ENCODE data around the gene ODC1.
A peak's percentile ranks its signal among the peaks of the same experiment; 100 is the strongest.
"Not testable (repeated sequence)": the region's sequence is repeated elsewhere in the genome, so short reads cannot be mapped to it uniquely, and the experiment has no call there.

The ODC1 gene

DNA sequence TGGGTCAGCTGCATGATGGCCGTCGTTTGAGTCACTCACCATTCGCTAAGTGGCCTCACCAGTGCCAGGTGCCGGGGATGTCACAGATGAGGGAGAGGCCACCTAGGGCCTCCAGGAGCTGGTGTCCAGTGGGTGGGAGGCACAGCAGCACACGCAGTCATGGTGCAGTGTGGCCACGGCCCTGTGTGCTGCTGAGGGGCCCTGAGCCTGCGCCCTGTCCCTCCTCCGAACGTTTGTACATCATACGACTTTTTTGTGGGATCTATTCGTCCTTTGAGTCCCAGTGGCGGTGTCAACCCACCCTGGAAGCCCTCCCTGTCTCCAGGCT is 30.1 kb upstream of the ODC1 start:
- DNase-seq (ENCODE audit: low read depth) = no peak

DNA sequence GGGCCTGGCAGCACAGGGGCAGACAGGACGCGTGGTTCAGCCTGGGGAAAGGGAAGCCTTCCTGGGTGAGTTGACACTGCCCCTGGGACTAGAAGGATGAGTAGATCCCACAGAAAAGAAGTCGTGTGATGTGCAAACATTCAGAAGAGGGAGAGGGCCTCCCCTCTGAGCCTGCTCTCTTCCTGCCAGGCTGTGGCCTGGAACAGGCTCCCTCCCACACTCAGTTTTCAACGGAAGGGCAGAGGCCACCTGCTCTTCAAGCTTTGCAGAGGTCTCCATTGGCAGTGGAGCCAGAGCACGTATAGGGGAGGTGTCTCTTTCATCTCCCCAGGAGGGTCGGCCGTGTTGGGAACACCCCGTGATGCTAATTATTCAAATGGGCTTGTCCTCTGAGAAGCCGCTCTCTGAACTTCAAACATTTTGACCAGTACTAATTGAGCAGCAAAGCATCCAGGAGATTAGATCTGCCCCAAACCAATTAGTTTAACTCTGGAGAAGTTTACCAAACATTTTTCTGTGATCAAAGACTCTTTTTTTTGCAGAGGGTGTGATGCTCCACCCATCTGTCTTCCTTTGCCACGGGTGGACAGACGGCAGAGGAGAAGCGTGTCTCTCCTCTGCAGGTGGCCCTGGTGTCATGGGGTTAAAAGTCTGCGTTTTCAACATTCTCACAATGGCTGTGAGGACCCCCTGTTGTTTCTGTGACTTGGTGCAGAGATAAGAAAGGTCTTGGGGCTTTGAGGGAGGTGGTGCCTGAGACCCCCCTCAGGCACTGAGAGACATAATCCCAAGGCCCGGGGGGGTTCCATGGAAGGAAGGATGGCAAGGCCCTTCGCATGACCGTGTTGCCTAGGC is 29.5 kb upstream of the ODC1 start:
- no peak for DNase-seq (ENCODE audit: low read depth)

- no peak for DNase-seq (ENCODE audit: low read depth)
These were observed 28.8 kb upstream of the ODC1 start for GRCh38 chr2:10476723-10477442.

GRCh38 chr2:10475811-10476660 is 27.9 kb upstream of the ODC1 start:
- no peak for DNase-seq (ENCODE audit: low read depth)

DNA sequence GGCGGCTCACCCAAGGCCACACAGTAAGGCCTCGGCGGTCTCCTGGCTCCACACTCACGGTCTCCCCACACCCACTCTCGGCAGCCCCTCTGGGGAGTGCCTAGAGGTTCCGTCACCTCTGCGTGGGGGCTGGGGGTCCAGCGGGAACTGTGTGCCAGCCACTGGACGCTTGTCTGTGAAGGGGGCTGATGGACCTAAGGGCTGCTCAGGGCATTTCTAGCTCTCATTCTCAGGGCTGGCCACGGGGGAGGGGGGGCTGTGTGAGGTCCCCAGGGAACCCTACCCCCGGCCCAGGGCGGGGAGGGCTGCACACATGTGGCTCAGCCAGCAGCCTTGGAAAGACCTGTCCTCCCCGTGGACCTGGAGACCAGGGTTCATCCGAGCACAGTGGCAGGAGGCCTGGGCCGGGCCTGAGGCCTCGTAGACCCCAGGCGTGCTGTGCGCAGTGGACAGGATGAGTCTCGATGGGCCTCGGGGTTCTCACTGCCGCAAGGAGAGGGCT is 27.1 kb upstream of the ODC1 start:
- no peak for DNase-seq (ENCODE audit: low read depth)

DNA sequence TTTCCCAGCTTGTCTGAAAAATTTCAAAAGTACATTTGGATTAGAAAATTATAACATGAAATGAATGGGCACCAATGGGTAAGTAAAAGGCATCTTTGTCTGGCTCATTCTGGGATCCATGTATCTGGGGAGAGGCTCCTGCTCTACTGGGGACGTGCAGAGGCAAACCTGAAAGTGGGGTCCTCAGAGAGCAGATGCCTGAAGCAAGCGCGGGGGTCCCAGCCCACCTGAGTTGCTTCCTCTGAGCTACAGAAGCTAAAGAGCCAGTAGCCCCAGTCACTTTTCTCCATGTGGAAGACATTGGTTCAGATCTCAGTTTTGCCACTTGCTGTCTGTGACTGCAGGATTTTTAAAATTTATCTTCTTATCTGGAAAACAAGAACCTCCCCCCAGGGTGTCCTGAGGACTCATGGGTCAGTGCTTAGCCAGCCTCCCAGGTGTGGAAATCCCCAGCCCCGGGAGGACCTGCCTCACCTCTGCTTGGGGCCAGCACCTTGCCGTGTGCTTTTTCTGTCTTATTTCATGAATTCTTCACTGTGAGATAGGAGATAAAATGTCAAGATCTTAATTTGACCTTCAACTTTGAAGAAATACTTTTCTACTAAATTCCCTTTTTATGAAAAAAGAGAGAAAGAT is 25.1 kb upstream of the ODC1 start:
- no peak for DNase-seq (ENCODE audit: low read depth)

DNA sequence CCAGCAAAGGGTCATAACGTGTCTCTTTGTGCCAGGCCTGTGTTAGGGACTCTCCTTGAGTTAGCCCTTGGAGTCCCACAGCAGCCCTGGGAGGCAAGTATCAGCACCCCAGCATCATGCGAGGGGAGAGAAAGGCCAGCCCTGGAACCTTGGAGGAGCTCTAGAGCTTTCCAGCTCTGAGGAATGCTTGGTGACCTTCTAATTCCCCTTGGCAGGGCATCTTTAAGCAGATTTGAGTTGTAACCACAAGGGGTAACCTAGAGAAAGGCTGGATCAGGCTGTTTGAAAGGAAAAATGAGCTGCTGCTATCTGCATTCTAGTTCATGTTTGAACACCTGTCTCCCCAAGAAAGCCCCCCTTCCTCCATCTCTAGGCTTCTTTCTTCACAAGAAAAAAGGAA is 23.8 kb upstream of the ODC1 start:
- DNase-seq (ENCODE audit: low read depth) = peak; percentile 24

DNA sequence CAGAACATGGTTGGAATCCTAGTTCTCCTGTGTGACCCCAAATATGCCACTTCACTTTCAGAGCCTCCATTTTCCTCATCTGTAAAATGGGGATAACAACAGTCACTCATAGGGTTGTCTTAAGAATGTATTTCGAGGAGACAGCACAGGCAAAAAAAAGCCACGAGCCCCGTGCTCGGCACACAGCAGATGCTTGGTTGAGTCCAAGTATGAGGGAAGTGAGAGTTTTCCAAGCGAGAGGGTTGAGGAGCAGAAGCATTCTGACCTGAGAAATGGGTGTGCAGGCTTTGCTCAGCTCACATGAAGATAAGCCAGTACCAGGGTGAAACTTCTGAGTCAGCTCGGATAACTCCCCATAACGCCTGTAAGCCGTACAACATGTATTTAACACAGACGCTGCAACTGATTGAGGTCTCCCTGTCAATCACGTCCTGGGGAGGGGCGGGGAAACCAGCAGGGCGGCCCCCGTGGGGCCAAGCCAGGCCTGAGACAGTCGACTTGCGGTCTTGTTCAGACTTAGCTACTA is 23.0 kb upstream of the ODC1 start:
- no peak for DNase-seq (ENCODE audit: low read depth)

- DNase-seq (ENCODE audit: low read depth) = no peak
These were observed 22.0 kb upstream of the ODC1 start for GRCh38 chr2:10469955-10470608.

DNA sequence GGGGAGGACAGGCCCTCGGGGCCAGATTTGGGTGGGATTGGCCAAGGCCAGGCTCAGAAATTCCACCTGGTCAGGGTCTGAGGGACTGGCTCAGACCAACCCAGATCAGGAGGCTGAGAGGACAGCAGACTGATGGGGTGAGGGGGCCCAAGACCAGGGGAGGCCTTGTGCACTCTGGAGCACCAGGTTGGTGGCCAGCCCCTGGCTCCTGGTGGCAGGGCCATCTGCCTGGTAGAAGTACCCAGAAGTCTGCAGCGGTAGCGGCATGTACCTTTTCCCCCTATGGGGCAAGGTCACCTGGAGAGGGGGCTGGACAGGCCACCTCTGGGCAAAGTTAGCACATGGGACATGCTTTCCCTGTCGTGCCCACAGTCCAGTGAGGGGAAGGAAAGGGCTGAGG is 21.2 kb upstream of the ODC1 start:
- DNase-seq (ENCODE audit: low read depth) = no peak

- DNase-seq (ENCODE audit: low read depth) = no peak
These were observed 19.3 kb upstream of the ODC1 start for GRCh38 chr2:10467401-10467800.

- no peak for DNase-seq (ENCODE audit: low read depth)
These were observed 18.7 kb upstream of the ODC1 start for GRCh38 chr2:10466801-10467200.

GRCh38 chr2:10465910-10466309 is 17.8 kb upstream of the ODC1 start:
- DNase-seq (ENCODE audit: low read depth) = no peak

DNA sequence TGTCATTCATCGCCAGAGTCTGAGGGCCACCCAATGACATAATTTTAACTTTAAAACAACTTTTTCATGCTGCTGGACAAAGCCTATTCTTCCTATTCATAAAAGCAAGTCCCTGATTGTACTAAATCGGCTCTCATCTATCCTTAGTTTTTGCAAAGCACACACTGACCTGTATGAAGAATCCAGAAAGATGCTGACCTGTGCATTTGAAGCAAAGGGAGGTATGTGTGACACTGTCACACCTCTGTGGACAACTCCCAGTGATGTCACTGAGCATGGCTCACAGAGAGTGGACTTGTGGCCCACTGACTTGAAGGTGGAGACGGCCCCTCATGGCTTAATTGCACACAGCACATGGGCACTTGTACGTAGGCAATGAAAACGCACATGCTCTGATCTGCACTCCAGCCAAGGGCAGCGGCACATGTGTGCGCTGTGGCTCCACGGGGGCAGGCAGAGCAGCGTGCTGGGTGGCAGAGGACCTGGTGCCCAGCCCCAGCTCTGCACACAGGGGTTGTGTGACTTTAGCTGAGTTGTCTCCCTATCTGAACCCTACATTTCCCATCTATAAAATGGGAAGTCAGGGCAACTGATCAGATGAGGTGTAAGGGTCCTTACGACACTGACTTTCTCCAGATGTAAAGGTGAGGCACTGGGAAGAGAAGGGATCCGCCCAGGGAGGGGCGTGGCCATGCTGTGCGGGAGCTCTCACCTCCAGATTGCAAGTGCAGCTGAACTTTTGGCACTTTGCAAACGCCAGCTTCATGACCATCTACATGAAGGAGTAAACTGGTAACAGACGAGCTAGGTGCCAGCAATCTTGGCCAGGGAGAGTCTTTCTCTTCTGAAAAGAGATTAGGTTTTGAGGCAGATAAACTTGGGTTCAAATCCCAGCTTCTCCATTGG is 14.3 kb upstream of the ODC1 start:
- DNase-seq (ENCODE audit: low read depth) = no peak

GRCh38 chr2:10460366-10460796 is 12.3 kb upstream of the ODC1 start:
- no peak for DNase-seq (ENCODE audit: low read depth)

- peak; percentile 30 for DNase-seq (ENCODE audit: low read depth)
These were observed 9.9 kb upstream of the ODC1 start for GRCh38 chr2:10457846-10458598.

DNA sequence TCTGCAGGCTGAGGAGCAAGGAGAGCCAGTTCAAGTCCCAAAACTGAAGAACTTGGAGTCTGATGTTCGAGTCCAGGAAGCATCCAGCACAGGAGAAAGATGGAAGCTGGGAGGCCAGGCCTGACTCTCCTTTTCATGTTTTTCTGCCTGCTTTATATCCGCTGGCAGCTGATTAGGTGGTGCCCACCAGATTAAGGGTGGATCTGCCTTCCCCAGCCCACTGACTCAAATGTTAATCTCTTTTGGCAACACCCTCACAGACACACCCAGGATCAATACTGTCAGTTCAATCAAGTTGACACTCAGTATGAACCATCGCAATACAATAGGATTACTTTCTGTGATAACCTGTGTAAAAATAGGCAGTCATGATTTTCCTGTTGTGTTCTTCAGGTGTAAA is 9.1 kb upstream of the ODC1 start:
- DNase-seq (ENCODE audit: low read depth) = not testable (repeated sequence)

GRCh38 chr2:10454505-10454904 is 6.4 kb upstream of the ODC1 start:
- DNase-seq (ENCODE audit: low read depth) = no peak

- DNase-seq (ENCODE audit: low read depth) = no peak
These were observed 5.8 kb upstream of the ODC1 start for GRCh38 chr2:10453905-10454298.

Measured in ELR (cell line).